ENCODE results near the gene GIT1. TPM values are rescaled to one million over a fixed set of nuclear protein-coding genes. Genes with fewer than 3 reads are reported as not detected.

The GIT1 gene
- total and polyA plus RNA-seq, 2 of the 13 experiments (the other 11 are each of a cell fraction or from before 2014, with no cell fraction given) = 14.2 to 30.8 TPM

- Histone ChIP-seq H3K27me3 (ENCODE audit: control insufficient read depth in 1 of 2, insufficient read depth in 2 of 2, low read length in 2 of 2) (peaks cover 4 to 6% of the 10 kb centered on the region in 2 experiments; a peak in 2 of 5 replicates), H3K9me3 (ENCODE audit: low read length) (no peaks in the 10 kb centered on the region), H3K27ac (ENCODE audit: extremely low read length, insufficient read depth, low read length) (no peak overlapping the region), H2AFZ (ENCODE audit: low read length) (no peak overlapping the region), H3K4me2 (ENCODE audit: low read depth, low read length) (no peak overlapping the region), H3K4me3 (replicated peaks in 1 of 3; ENCODE audit: insufficient read depth in 1 of 3, low read depth in 2 of 3, low read length in 3 of 3) (no peak overlapping the region), H3K4me1 (ENCODE audit: insufficient read depth, low read length) (0 out of 2 replicates have a peak, but pooled peaks cover 7% of the 10 kb centered on the region), H4K20me1 (ENCODE audit: insufficient read depth, low read length) (no peaks in the 10 kb centered on the region), H3K36me3 (replicated peaks in 1 of 2; ENCODE audit: control insufficient read depth in 1 of 2, insufficient read depth in 2 of 2, low read length in 2 of 2) (no peaks in the 10 kb centered on the region), H3K9ac (ENCODE audit: insufficient read depth, low read depth, low read length) (no peak overlapping the region), H3K79me2 (ENCODE audit: insufficient read depth, low read length) (no peaks in the 10 kb centered on the region)
- ATAC-seq (no peak), DNase-seq (ENCODE audit: low spot score) (no peak), FAIRE-seq (no peak)
- WGBS (ENCODE audit: low lambda C conversion rate) = 62% methylated on average over 18 of the region's 29 CpGs
- BruUV-seq (replicated peaks) = no TSS peak
- intact Hi-C loops (cut with micrococcal nuclease; ENCODE audit: unreplicated experiment) = no loop called here
- in situ Hi-C loops (cut with HindIII; ENCODE audit: extremely low pct_ligation_motif_present, low pct_unique_long_range_greater_than_20kb) = no loop called here
- ChIA-PET POLR2A (no interaction called here), CTCF (ENCODE audit: low intra/inter-chr PET ratio, low total read pairs) (no interaction called here)
- TF ChIP-seq MNT (IDR thresholded peaks at IDR 0.05) = no peak
- no peak for TF ChIP-seq DRAP1 (CRISPR knock-in tag; IDR thresholded peaks at IDR 0.05)
- no peak for TF ChIP-seq SNAPC2 (CRISPR knock-in tag; IDR thresholded peaks at IDR 0.05)
- TF ChIP-seq KLF9 (CRISPR knock-in tag; IDR thresholded peaks at IDR 0.05; ENCODE audit: low read depth) = no peak
- no peak for TF ChIP-seq TOPORS (CRISPR knock-in tag; IDR thresholded peaks at IDR 0.05)
- no peak for TF ChIP-seq HNRNPLL (IDR thresholded peaks at IDR 0.05; ENCODE audit: low read depth, low read length, poor library complexity, severe bottlenecking)
- no peak for TF ChIP-seq ZIK1 (CRISPR knock-in tag; IDR thresholded peaks at IDR 0.05; ENCODE audit: borderline replicate concordance, low read depth)
- TF ChIP-seq POGK (CRISPR knock-in tag; conservative IDR thresholded peaks at IDR 0.05) = no peak
- TF ChIP-seq MTA1 (CRISPR knock-in tag; IDR thresholded peaks at IDR 0.05; ENCODE audit: borderline replicate concordance) = no peak
- TF ChIP-seq ELF3 (CRISPR knock-in tag; IDR thresholded peaks at IDR 0.05) = no peak
- TF ChIP-seq GLMP (CRISPR knock-in tag; IDR thresholded peaks at IDR 0.05; ENCODE audit: borderline replicate concordance) = no peak
- TF ChIP-seq ZNF3 (CRISPR knock-in tag; IDR thresholded peaks at IDR 0.05) = no peak
- TF ChIP-seq TCF7L2 (IDR thresholded peaks at IDR 0.05; ENCODE audit: low read depth, low read length) = no peak
- TF ChIP-seq ZNF770 (CRISPR knock-in tag; IDR thresholded peaks at IDR 0.05) = no peak
- TF ChIP-seq SATB2 (CRISPR knock-in tag; IDR thresholded peaks at IDR 0.05) = no peak
- TF ChIP-seq NR0B2 (CRISPR knock-in tag; IDR thresholded peaks at IDR 0.05) = no peak
Observed at GRCh38 chr17:29607557-29608195, 18.2 kb upstream of the GIT1 start.
